OCI-M1 (cell line): ENCODE results near the gene KIAA0825.
A peak's percentile ranks its signal among the peaks of the same experiment; 100 is the strongest.
"Not testable (repeated sequence)": the region's sequence is repeated elsewhere in the genome, so short reads cannot be mapped to it uniquely, and the experiment has no call there.

Experiments
- DNase-seq: peaks from one replicate; lab custom pipeline; 2025; lab: John Stamatoyannopoulos, UW

KIAA0825 gene

DNA sequence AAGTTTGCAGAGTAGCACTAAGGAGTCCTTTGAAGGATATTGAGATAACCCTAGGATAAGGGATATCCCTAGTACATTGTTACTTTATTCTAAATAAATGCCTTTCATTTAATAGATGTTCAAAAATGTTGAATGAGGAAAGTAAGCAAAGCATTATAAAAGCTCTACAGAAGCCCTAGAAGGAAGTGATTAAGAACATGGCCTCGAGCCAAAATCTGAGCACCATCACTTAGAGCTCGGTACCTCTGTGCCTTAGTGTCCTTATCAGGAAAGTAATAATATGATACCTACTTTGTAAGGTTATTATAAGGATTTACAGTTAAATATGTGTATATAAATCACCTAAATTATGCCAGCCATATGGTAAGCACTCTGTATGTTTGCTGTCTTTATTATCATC, 242.6 kb downstream of the KIAA0825 start:
- no peak for DNase-seq

DNA sequence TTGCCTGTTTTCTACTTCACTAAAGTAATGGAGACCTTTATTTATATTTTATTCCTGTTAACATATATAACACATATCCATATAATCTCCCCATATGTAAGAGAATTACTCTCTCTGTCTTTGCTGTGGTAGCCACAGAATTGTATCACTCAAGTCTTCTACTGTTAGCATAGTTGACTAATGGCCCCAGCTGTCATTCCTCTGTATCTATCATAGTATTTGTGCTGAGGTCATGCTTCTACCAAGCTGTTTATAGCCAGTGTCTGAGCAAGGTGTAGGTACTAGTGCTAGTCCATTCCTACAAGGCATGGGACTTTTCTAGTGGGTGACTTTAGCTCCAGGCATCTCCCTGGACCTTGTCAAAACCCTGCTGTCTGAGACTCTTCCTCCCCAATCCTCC, 244.1 kb downstream of the KIAA0825 start:
- DNase-seq = no peak

DNA sequence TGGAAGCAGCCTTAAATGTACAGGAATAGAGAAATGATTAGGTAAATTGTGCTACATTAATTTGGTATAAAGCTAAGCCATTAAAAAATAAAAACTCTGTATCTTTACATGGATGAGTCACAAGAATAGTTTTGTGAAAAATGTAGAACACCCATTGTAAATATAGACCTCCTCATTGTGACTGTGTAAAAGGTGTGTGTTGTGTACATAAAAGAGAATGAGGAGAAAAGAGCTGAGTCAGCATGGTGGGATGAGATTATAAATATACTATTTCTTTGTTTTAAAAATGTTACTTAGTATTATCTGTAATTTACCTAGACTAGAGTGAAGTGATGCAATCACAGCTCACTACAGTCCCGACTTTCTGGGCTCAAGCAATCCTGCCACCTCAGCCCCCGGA, 250.5 kb downstream of the KIAA0825 start:
- DNase-seq = no peak

DNA sequence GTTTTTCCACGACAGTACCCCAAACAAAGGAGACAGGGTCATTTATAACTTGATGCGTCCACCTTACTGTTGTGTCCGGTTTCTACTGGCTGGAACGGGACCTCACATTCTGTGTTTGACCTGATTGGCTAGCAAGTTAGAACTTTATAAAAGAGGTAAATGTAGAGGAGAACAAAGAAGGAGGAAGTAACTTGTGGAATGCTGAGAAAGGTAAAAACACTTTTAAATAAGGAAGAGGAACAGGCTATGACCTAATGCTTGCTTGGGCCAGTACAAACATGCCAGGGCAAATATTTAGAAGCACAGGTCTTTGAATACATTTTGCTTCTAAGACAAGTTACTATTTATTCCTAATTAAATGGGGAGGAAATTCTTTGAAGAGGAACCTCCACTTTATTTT, 251.6 kb downstream of the KIAA0825 start:
- DNase-seq = no peak

DNA sequence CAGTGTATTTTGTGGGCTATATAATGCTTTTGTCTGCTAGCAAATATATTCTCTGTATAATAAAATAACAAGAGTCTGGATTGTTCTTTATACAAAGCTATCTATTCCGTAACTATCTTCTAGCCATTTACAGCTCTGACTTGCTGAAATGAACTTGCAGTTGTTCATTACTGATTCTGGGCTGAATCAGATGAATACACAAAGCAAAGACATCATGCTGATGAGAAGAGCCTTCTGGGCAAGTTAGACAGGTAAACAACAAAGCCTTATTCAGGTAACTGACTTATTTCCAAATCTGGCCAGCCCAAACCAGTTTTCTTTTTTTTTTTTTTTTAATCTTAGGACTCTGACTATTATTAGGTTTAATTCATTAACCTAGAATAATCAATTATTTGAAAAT, 255.5 kb downstream of the KIAA0825 start:
- DNase-seq = no peak

DNA sequence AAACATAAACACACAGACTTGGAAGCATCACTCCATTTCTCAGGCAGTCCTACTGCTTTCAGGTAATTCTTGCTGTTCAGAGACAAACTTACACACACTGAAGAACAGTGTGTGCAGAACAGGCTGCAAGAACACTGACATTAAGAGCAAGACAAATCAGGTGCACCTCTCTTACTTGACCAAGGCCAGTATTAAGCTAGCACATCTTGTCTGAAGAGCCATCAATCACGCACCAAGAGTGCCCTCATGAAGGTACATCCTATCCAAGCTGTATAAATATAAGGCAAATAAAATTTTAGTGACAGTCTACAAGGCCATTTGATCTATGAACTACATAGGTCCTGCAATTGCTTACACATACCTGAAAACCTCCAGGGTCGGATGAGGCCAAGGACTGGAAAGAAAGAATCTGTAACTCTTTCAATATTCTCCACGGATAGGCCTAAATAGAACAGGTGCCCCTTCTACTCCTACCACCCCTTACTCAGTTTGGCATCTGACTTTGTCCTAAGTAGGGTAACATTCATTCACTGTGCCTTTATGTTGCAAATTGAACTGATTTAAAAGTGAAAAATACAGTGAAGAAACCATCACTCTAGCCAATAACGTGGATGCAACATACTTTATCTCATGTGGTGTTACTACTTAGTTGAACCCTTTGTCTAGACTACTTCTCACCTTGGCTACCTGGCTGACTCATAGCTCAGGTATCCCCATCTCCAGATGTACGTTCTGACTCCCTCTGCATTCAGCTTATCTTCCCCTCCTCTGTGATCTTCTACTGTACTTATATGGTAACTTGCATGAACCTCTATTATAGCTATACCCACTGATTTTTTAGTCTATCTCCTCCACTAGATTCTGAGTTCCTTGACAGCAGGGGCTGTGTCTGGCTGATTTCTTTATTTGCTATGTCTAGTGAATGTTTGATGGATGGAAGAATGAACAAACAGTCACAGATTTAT, 256.3 kb downstream of the KIAA0825 start:
- no peak for DNase-seq

DNA sequence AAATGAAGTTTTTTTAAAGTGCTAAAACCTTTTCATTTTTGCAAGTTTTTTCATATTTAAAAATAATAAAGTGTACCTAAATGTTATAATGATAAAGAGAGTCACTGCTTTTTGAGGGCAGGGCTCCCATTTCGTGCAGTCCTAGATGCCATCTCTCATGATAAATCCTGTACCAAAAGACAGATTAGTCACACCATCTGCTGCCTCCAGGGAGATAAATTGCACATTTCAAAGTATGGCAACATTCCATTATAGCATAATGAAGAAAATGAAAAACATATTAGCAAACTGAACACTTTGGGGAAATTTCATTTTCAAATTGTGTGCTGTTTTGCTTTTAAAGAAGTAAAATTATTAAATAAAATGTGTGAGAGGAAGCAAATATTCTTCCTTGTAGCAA, 257.2 kb downstream of the KIAA0825 start:
- DNase-seq = no peak

DNA sequence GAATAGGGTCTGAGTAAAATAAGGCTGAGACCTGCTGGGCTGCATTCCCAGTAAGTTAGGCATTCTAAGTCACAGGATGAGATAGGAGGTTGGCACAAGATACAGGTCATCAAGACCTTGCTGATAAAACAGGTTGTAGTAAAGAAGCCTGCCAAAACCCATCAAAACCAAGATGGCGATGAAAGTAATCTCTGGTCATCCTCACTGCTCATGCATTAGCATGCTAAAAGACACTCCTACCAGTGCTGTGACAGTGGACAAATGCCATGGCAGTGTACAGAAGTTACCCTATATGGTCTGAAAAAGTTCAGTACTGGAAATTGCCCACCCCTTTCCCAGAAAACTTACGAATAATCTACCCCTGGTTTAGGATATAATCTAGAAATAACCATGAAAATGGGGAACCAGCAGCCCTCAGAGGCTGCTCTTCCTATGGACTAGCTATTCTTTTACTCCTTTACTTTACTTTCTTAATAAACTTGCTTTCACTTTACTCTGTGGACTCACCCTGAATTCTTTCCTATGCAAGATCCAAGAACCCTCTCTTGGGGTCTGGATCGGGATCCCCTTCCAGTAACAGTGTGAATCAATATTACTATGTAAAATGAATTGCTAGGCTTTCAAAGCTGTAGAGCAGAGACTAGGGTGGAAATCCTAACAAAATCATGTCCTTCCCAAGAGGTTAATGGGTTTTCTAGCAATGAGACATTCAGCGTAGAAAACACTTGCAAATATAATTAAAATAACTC, 257.8 kb downstream of the KIAA0825 start:
- peak; percentile 59 for DNase-seq

DNA sequence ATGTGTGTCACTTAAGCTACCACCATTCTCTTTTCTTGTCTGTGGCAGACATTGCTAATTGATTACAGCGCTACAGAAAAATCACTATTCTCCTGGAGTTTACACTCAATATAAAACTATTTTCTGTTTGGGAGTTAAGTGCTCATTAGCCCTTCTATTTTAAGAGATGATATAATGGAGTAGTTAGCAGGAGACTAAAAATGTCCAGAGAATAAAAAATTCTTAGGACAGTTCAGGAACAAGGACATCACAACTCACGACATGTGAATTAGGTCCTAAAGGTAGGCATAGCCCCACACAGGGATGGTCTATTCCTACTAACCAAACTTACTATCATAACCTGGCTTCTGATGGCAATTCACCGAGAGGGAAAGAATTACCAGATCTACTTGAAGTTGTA, 258.5 kb downstream of the KIAA0825 start:
- no peak for DNase-seq

DNA sequence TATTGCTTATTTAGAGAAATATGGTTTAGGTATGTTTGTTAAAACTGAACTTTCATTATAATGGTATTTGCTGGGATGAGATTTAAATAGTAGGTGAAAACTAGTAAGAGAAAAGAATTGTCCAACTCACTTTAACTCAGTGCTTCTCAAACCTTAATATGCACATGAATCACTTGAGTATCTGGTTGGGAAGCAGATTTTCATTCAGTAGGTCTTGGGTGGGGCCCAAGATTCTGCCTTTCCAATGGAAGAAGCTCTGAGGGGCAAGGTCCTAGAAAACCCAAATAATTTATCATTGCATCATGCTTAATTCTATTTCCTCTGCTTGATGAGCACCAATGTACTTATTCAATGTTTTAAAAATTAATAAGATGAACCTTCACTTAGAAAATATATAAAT, 262.6 kb downstream of the KIAA0825 start:
- no peak for DNase-seq

DNA sequence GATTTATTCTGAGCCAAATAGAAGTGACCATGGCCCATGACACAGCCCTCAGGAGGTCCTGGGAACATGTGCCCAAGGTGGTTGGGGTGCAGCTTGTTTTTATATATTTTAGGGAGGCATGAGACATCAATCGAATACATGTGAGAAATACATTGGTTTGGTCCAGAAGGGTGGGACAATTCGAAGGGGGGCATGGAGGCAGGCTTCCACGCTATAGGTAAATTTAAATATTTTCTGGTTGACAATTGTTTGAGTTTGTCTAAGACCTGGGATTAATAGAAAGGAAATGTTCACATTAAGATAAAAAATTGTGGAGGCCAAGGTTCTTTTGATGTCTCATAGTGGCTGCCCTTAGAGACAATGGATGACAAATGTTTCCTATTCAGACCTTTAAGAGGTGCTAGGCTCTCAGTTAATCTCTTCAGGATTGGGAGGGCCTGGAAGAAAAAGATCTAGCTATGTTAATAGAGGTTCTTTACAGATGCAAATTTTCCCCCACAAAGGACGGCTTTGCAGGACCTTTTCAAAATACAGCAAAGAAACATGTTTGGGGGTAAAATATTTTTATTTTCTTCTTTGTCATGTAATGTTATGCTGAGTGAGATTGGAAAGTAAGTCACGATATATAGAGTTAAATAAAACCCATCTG, 263.4 kb downstream of the KIAA0825 start:
- DNase-seq = not testable (repeated sequence)

DNA sequence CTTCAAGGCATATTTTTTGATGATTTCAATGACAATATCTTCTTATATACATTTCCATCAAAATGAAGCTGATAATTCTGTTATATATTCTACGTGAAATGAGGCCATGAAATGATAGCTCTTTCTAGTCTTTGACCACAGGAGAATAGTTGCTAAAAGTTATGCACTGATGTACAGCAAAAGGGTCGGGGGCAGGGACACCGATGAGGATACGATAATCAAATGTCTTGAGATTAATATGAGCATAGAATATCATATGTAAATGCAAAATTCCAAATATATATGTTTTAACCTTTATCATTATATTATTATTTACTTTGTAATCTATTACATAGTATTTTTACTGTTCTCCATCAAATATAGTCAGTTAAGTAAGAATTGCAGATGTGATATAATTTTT, 264.8 kb downstream of the KIAA0825 start:
- no peak for DNase-seq

DNA sequence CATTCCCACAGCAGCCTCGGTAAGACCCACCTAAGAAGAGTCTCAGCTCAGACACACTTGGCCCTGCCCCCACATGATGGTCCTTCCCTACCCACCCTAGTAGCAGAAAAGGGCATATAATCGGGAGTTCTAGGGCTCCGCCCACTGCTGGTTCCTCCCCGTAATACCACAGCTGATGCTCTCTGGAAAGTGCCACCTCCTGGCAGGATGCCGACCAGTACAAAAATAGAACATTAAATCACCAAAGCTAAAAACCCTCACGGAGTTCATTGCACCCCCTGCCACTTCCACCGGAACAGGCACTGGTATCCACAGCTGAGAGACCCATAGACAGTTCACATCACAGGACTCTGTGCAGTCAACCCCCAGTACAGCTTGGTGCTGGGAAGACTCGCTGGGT, 271.3 kb downstream of the KIAA0825 start:
- DNase-seq = no peak

DNA sequence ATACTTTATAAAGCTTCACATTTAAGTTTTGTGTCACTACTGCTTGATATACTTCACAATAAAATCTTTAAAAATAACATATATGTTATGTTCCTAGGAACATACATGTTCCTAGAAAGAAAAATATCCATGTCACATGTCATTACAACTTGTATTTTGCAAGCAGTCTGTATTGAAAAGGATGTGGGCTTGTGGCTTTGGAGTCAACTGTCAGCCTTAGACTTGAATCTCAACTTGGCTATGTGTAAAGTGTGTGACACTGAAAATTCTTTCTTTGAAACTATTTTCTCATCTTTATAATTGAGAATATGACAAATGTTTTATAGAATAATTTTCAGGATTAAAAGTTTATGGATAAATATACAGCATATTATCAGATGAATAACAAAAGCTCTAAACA, 273.1 kb downstream of the KIAA0825 start:
- peak; percentile 13 for DNase-seq

DNA sequence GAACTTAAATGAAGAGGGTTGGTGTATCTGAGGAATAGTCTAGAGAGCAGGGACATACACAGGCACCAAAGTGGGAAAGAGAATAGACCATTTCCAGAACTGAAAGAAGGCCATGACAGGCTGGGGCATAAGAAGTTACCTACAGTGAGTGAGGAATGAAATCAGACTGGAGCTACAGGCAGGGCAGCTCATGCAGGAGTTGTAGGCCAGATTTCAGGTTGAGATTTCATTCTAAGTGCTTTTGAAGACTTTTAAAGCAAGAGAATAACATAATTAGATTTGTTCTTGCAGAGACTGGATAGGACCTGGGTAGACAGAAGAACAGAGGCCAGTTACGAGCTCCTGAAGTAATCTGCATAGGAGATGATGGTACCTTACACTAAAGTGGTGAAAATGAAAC, 280.8 kb downstream of the KIAA0825 start:
- DNase-seq = no peak

DNA sequence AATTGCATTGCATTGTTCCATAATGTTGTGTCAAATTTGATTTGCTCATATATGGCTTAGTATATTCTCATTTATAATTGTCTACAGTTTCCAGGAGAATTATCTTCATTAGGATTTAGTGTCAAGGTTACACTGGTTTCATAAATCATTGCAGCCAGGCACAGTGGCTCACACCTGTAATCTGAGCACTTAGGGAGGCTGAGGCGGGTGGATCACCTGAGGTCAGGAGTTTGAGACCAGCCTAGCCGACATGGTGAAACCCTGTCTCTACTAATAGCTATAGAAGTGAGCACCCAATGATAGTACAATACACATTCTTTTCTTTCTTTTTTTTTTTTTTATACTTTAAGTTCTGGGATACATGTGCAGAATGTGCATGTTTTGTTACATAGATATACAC, 282.5 kb downstream of the KIAA0825 start:
- no peak for DNase-seq

DNA sequence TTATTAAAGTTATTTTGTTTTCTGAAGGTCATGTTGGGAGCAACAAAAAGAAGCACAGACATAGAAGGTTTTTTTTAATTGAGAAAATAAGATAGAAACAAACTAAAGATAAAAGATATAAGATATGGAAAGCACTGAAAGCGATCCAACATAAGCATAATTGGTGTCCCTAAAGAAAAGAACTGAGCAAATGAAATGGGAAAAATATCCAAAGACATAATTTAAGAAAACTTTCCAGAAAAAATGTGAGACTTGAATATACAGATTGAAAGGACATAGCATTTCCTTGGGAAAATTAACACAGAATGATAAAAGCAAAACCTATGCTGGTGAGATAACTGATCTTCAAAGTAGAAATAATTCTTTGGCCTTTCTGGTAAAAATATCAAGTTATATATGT, 289.3 kb downstream of the KIAA0825 start:
- DNase-seq = no peak

DNA sequence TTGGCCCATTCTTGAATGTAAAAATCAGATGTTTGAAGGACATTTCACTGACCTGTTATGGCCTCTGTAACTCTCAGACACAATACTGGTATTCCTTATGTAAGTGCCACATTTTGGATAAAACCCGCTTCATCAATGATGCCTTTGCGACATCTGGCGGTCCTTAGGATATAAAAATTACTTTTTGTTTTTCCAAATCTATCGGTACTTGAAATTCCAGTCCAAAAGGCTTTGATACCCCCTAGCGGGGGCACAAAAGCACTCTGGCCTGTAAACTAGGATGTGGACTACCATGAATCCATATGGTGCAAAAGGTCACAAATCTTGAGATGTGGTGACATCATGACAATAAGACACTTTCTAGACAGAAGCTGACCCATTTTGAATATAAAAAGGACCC, 291.8 kb downstream of the KIAA0825 start:
- no peak for DNase-seq

DNA sequence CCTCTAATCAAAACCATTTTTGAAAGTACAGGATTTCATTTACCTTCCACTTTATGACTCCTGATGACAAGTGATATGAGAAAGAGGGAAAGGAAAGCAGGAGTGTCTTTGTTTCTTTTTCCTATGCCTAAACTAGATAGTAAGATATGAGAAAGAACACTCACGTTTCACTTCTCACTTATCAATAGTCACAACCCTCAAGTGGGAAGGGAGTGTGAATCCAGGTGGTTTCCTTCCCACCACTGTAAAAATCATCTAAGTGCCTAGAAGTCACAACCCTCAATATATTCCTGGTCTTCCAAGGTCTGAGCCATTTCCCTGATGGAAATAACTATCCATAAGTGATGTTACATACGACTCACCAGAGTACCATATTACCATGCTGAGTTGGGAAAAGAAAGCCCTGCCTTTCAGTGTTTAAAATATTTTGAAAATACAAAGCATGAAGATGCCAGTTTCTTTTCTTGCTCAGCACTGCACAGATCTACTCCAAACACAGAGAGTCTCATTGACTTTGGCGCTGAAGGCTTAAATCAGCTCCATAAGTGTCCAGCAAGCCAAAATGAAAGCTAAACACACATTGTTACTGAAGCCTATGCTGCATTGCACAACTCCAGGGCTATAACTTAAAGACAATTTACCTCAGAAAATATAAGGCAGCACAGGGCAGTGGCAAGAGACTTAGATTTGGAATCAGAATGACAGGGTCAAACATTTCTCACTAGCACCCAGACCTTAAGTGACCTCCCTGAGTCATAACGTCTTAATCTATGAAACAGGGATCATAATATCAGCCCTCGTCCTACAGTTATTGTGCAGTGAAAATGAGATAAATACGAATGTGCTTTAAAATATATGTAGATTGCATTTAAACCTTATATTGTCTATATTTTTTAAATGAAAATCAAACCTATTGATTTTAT, 301.2 kb downstream of the KIAA0825 start:
- DNase-seq = peak; percentile 76

DNA sequence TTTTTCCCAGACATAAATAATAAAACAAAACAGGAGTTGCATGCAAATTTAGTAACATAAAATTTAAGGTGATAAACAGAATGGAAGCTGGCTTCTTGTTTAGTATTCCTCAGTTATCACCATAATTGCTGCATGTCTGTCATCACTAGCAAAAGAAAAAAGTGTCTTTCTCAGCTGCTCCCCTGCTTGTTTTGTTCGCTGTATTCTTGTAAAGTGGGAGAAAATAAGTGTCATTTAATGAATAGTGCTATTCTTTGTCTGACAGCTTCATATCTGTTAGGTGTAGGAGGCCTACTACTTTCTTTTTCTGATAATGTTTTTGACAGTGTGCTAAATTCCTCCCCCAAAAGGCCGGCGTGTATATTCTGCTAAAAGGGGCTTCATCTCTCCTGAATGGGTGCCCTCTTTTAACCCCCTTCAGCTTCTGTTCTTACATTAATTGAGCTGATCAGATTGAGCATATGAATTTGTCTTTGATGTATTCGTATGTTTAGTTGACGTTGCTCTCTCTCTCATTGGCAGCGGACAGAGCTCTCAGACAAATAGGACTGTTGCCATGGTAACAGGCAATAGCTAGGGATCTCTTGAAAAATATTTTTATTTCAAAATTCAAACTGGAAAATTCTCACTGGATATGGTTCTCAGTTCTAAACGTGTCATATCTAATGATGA, 303.8 kb downstream of the KIAA0825 start:
- no peak for DNase-seq

DNA sequence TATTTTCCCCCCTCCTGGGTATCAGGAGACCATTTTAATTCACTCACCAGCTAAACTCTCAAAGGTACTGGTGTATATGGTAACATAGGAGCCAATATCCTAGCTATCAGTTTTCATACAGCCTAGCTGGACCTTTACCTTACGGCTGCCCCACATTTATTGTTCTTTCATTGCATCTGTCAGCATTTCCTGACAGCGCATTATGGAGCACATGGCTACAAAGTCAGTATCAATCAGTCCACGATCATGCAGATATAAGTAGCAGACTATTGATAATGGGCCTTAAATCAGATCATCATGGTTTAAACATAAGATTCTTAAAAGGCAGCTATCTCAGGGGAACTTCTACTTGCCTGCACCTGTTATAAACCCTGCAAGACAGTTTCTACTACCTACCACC, 304.7 kb downstream of the KIAA0825 start:
- DNase-seq = no peak
